Body of pancreas (tissue), 4 donors: ENCODE data around the gene ST6GAL1.

Experiments
- POLR2A ChIP-seq, 3 donors: fragments of 450-650 bp; IDR thresholded peaks; one replicate each; pipeline ENCODE4 v1.6.1; 2016; ENCODE audit warnings: antibody characterized with exemption in 3 of 3, mild to moderate bottlenecking in 2 of 3
- TF ChIP-seq, protein P1 (sequence below), 7 experiments: fragments of 450-650 bp in 4 of 7; fragments of 200-600 bp in 3 of 7; sonication (generic) in 3 of 7; IDR thresholded peaks; one replicate each; pipeline ENCODE4 v1.5.1; 2016 to 2019; ENCODE audit warnings: antibody characterized with exemption in 7 of 7

DNA sequence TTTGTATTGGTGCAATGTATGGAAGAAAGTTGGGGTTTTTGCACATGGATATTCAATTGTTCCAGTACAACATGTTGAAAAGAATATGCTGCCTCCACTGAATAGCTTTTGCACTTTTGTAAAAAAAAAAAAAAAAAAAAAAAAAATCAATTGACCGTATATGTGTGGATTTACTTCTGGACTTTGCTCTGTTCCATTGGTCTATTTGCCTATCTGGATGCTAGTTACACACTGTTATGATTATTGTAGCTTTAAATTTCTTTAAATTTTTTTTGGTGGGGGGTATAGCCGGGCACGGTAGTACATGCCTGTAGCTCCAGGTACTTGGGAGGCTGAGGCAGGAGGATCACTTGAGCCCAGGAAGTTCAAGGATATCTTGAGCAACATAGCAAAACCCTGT, 156.5 kb downstream of the ST6GAL1 start:
- no peak for TF ChIP-seq POLR2A (IDR thresholded peaks at IDR 0.05)
- TF ChIP-seq, protein P1, sequence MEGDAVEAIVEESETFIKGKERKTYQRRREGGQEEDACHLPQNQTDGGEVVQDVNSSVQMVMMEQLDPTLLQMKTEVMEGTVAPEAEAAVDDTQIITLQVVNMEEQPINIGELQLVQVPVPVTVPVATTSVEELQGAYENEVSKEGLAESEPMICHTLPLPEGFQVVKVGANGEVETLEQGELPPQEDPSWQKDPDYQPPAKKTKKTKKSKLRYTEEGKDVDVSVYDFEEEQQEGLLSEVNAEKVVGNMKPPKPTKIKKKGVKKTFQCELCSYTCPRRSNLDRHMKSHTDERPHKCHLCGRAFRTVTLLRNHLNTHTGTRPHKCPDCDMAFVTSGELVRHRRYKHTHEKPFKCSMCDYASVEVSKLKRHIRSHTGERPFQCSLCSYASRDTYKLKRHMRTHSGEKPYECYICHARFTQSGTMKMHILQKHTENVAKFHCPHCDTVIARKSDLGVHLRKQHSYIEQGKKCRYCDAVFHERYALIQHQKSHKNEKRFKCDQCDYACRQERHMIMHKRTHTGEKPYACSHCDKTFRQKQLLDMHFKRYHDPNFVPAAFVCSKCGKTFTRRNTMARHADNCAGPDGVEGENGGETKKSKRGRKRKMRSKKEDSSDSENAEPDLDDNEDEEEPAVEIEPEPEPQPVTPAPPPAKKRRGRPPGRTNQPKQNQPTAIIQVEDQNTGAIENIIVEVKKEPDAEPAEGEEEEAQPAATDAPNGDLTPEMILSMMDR (IDR thresholded peaks at IDR 0.05): no peak
